PFSK-1 (cell line): ENCODE results near the gene ZNF816.

Source experiments
- FOXP2 ChIP-seq: optimal IDR thresholded peaks from 2 replicates; pipeline ENCODE3; 2011; ENCODE audit warnings: borderline replicate concordance, control low read depth, inconsistent platforms; ENCODE audit not compliant: insufficient read depth; ENCODE audit errors: extremely low read length, extremely low read depth
- POLR2AphosphoS5 ChIP-seq: IDR thresholded peaks from 2 replicates; pipeline ENCODE4 v1.6.1; 2012; ENCODE audit warnings: low read depth, mild to moderate bottlenecking, control low read depth, low read length, moderate library complexity
- REST ChIP-seq, 2 experiments: IDR thresholded peaks; 2 replicates each; pipeline versions ENCODE4 v1.6.1 to v1.8.0; 2011 to 2012; ENCODE audit warnings: low read depth in 2 of 2, low read length in 2 of 2, control low read depth in 1 of 2, inconsistent platforms in 1 of 2, mild to moderate bottlenecking in 1 of 2, moderate library complexity in 1 of 2; ENCODE audit not compliant: insufficient read depth in 1 of 2
- SIN3A ChIP-seq: IDR thresholded peaks from 2 replicates; pipeline ENCODE4 v1.6.1; 2012; ENCODE audit warnings: mild to moderate bottlenecking, low read length, moderate library complexity, borderline replicate concordance; ENCODE audit not compliant: insufficient read depth
- TAF1 ChIP-seq: IDR thresholded peaks from 2 replicates; pipeline ENCODE4 v1.6.1; 2012; ENCODE audit warnings: low read length, control low read depth, borderline replicate concordance; ENCODE audit not compliant: insufficient read depth

The ZNF816 gene

GRCh38 chr19:52961981-52962380 is 700 bp downstream of the ZNF816 start:
- no peak for TF ChIP-seq REST (IDR thresholded peaks at IDR 0.05; ENCODE audit: insufficient read depth in 1 of 2, low read depth in 2 of 2, low read length in 2 of 2)
- no peak for TF ChIP-seq POLR2AphosphoS5
- TF ChIP-seq FOXP2: no peak
- TF ChIP-seq TAF1: no peak
- no peak for TF ChIP-seq SIN3A

GRCh38 chr19:52959613-52960295 is 2.9 kb downstream of the ZNF816 start:
- TF ChIP-seq FOXP2 (no peak), TAF1 (no peak), REST (IDR thresholded peaks at IDR 0.05; ENCODE audit: insufficient read depth in 1 of 2, low read depth in 2 of 2, low read length in 2 of 2) (no peak), SIN3A (no peak), POLR2AphosphoS5 (no peak)

GRCh38 chr19:52957591-52957990 is 5.1 kb downstream of the ZNF816 start:
- TF ChIP-seq TAF1: no peak
- TF ChIP-seq FOXP2: no peak
- no peak for TF ChIP-seq POLR2AphosphoS5
- TF ChIP-seq REST (IDR thresholded peaks at IDR 0.05; ENCODE audit: insufficient read depth in 1 of 2, low read depth in 2 of 2, low read length in 2 of 2): no peak

- TF ChIP-seq TAF1 (no peak), REST (IDR thresholded peaks at IDR 0.05; ENCODE audit: insufficient read depth in 1 of 2, low read depth in 2 of 2, low read length in 2 of 2) (no peak), FOXP2 (no peak), SIN3A (no peak), POLR2AphosphoS5 (no peak)
Measured at GRCh38 chr19:52956917-52957316, 5.8 kb downstream of the ZNF816 start.

- no peak for TF ChIP-seq TAF1
- no peak for TF ChIP-seq POLR2AphosphoS5
- no peak for TF ChIP-seq SIN3A
- no peak for TF ChIP-seq REST (IDR thresholded peaks at IDR 0.05; ENCODE audit: insufficient read depth in 1 of 2, low read depth in 2 of 2, low read length in 2 of 2)
- TF ChIP-seq FOXP2: no peak
Measured at GRCh38 chr19:52949422-52949821, 13.3 kb downstream of the ZNF816 start.
